GM18873 (cell line): ENCODE data around the gene HSD3B7.
"Not testable (repeated sequence)": the region's sequence is repeated elsewhere in the genome, so short reads cannot be mapped to it uniquely, and the experiment has no call there.

Experiments used
- ATAC-seq: cut with Tn5 transposase; IDR thresholded peaks from one replicate; pipeline ENCODE4 v1.9.1; 2021; ENCODE audit warnings: mild to moderate bottlenecking, moderate library complexity, moderate number of reproducible peaks; ENCODE audit not compliant: unreplicated experiment, low FRiP score

The HSD3B7 gene

DNA sequence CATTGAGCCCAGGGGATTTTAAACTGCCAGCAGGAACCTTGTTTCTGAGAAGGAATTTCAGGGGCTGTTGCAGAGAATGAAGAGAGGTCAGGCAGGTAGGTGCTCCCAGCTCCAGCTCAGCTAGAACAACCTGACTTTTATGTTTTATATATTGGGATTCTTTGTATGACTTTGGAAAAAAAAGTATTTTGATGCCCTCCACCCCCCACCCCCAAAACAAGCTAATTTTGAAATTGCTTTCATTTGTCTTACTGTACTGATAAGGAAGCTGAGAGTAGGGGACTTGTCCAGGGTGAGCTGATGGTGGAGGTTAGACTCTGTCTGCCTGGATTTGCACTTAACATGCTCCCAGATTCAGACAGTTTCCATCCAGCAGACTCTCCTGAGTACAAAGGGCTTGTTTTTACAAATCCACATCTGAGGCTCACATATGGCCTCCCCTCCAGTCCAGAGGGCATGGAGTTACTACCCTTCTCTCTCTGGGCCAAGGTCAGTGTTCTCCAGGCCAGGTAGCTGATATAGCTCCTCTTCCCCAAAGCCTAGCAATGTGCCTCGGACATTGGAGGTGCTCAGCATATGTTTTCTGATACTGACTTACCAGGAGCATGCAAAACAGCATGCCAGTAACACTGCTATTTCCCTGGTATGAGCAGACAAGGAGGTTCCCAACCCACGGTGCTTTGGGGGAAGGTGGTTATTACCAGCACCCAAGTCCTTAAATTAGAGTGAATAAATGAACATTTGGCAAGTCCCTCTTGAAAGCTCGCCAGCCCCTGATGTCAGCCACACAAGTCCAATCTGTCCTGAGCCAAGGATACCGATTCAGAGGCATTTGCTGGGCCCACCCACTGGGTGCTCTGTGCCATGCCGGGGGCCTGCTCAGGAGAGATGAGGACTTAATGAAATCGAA, 14.1 kb downstream of the HSD3B7 start:
- no peak for ATAC-seq

DNA sequence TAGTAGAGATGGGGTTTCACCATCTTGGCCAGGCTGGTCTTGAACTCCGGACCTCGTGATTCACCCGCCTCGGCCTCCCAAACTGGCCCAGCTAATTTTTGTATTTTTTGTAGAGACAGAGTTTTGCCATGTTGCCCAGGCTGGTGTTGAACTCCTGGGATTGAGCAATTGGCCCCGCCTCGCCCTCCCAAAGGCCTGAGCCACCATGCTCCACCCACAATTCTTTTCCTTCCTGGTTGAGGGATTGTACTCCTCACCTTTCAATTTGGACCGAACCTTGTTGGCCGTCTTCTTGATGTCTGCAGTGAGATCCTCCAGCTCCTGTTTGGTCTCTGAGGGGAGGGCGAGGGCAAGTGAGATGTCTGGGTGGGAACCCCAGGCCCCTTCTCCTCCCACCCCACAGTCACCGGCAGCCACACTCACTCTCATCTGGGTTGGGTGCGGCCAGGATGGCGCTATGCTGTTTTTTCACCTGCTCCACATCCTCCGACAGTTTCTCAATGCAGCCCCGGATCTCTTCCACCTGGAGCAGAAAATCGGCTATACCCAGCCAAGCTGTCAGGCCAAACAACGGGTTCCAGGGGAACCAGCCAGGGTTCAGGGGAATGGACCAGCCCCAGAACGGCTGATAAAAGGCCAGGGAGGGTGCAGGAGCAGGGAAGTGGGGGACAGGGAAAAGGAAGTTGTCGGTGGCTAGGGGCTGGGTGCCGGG, 15.8 kb downstream of the HSD3B7 start:
- ATAC-seq: no peak

DNA sequence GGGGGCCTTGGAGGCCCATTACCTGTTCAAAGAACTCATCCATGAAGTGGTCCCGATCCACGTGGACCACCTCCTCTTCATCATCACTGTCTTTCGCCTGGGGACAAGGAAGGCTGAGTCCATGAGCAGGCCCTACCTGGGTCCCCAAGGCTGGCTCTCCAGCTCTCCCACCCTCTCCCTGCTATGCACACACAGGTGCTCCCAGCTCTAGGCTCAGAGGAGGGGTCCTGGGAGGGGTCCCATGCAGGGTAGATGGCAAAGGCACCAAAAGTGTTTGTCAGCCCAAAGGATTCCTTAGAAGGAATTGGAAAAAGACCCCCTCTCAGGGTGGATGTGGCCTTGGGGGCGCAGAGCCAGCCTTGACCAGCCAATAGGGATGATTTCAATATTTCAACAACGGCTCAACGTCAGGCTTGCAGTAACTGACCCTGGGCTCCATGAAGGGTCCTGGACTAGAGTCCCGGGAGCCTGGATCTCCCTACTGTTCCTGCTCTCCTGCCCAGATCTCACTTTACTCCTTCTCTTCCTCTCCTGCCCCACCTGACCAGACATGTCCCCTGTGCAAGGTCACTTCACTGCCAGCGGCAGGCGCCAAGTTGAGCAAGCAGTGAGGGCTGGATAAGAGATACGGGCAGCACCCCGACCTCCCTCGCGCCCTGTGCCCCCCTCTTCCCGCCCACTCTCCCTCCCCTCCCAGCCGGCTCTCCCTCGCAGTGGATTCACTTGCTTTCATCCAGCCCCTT, 16.7 kb downstream of the HSD3B7 start:
- ATAC-seq: no peak

GRCh38 chr16:31002250-31002700, 17.3 kb downstream of the HSD3B7 start:
- no peak for ATAC-seq

DNA sequence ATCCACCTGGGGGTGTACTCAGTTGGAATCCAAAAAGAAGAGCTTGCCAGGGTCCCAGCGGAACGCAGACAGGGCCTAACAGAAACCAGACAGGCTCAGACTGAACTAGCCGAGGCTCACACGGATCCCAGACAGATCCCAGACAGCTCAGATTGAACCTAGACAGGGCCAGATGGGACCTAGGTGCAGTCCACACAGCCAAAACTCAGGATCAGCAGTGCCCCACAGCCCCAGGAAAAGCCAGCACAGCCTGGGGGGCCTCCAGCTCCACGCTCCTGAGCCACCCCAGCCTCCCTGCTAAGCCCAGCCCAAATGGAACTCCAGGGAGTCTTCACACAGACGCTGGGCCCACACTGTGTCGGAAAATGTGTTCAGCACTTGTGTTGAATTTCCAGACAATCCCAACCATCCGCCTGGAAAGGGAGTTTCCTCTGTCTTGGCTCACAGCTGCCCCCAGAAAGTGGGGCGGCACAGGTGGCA, 17.9 kb downstream of the HSD3B7 start:
- ATAC-seq: no peak

DNA sequence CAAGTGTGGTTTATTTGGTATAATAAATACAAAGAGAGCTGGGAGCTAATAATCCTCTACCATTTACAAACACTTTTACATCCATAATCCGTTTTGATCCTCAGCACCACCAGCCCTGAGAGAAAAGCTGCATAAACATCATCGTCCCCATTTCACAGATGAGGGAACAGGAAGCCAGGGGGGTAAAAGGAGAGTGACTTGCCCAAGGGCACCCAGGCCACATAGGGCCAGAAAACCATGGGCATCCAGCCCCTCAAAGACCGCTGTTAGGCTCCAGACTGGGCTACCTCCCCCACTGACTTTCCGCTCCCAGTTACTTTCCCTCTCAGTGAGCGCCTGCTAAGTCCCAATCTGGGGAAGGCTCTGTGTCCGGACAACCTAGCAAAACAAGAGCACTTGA, 18.7 kb downstream of the HSD3B7 start:
- no peak for ATAC-seq

GRCh38 chr16:31004658-31005057, 19.7 kb downstream of the HSD3B7 start:
- ATAC-seq: no peak

DNA sequence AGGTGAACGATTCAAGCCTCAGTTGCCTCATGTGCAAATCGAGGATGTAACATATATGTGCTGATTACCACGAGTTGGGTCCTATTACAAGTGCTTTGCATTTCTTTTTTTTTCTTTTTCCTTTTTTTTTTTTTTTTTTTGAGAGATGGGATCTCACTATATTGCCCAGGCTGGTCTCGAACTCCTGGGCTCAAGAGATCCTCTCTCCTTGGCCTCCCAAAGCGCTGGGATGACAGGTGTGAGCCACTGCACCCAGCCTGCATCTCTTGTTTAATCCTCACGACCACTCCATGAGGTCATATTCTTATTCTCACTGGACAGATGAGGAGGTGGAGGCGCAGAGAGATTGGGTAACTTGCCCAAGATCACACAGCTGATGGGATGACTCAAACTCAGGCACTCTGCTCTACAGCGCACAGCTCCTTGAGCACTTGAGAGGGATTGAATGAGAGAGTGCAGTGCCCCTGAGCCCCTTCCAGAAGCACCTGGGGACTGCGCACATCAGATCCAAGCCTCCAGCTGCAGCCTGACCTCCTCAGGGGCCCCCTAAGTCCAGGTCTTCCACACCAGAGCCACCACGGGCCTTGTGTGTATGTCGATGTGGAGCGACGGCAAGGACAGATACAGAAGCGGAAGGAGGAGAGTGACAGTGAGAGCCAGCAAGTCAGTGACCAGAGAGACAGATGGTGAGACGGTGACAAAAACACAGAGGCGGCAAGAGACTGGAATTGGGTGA, 20.5 kb downstream of the HSD3B7 start:
- ATAC-seq: no peak

DNA sequence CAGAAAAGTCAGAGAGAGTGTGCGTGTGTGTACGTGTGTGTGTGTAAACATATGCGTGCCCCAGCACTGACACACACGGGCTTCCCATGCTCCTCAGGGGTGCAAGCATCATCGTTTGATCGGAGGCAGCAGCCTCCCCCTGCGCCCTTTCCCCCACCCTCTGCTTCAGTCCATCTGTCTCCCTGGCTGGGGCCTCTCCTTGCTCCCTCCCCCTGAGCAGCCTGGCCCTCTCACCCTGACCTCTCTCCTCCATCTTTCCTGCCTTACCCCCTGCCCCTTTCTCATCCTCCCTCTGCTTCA, 21.0 kb downstream of the HSD3B7 start:
- no peak for ATAC-seq

GRCh38 chr16:31006589-31006988, 21.6 kb downstream of the HSD3B7 start:
- no peak for ATAC-seq

- ATAC-seq: no peak
Measured at GRCh38 chr16:31007684-31008083, 22.7 kb downstream of the HSD3B7 start.

DNA sequence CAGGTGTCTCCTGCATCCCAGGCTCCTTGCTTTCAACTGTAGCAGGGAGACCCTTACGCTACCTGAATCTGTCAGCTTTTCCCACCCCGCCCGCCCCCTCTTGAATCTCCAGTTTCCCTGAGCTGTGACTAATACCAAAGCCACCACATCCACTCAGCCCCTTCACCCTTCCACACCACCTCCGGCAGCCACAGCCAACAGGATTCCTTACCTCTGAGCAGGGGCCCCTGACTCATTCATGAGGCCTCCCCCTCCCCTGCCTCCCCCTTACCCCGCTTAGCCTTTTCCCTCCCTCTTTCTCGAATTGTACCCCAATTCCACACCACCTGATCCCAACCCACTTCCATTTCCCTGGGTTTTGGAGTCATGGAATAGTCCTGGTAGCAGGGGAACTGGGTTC, 23.1 kb downstream of the HSD3B7 start:
- no peak for ATAC-seq

DNA sequence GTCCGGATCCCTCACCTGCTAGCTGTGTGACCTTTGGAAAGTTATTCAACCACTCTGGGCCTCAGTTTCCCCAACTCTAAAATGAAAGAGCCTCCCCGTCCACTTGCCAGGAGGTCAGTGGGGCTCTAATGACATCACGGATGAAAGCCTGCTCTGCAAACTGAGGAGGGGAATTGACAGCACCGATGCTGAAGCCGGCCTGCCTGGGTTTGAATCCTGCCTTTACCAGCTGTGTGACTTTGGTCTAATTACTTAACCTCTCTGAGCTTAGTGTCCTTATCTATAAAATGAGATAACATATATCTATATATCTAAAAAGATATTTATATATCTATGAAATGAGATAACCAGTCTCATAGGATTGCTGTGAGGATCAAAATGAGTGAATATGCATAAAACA, 23.5 kb downstream of the HSD3B7 start:
- ATAC-seq: no peak

DNA sequence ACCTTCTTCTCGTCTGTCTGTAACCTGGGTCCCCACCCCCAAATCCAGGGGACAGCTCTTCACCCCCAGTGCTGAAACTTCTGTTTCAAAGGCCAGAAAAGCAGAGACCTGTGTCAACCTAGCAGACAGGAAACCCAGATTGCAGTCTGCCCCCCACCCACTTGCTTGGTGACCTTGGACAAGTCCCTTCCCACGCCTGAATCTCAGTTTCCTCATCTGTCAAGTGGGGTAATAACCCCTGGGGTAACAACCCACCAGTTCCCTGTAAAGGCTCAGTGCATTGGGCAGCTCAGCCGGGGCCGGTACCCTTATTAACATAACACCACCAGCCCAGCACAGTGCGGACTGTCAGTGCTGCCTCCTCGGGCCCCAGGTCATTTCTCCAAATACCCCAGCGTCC, 24.1 kb downstream of the HSD3B7 start:
- no peak for ATAC-seq

DNA sequence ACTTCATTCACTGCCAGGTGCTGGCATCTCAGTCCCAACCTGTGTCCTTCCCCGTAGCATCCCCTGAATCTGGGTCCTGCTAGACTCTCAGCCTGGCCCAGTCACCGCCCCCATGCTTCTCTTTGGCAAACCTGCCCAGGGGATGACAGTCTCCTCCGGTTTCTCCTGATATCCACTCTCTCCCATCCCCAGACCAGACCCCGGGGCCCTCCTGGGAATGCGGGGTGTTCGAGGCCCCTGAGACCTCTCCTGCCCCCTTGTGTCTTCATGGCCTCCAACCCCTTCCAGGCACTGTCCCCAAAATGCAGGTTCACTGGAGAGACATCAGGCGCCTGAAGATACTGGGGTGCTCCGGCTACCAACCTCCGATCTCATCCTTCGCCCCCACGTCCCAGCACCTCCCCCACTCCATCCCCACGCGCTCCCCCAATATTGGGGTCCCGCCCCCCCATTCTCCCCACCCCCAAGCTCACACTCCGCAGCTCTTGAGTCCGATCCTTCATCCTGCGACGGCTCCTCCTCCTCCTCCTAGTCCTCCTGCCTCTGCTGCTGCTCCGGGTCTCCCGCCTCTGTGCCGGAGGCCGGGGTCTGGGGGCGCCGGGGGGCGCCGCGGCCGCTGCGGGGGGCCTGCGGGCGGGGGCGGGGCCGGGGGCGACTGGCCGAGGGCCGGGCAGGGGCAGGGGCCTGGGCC, 25.0 kb downstream of the HSD3B7 start:
- no peak for ATAC-seq

GRCh38 chr16:31010585-31011325, 25.7 kb downstream of the HSD3B7 start, which contains the start of gene STX1B:
Gene STX1B, minus strand, starts transcription at chr16:31010638. Its CDS starts 242 bp downstream, at chr16:31010396.
- no peak for ATAC-seq

- ATAC-seq: not testable (repeated sequence)
Measured at GRCh38 chr16:31011815-31012214, 26.8 kb downstream of the HSD3B7 start.

GRCh38 chr16:31013292-31013691, 28.3 kb downstream of the HSD3B7 start:
- not testable (repeated sequence) for ATAC-seq

DNA sequence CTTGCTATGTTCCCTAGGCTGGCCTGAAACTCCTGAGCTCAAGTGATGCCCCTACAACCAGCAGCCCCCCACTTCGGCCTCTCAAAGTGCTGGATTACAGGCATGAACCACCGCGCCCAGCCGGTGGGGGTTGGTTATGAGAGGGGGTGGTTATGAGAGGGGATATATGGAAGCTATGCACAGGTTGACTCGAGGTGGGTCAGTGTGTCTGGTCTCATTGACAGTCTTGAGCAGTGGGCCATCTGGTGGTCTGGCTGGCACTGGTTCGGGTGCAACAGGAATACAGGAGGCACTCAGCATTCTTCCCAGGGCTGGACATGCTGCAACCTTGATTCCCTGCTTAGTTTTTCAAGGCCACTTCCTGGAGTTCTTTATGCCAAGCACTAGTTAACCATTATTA, 31.0 kb downstream of the HSD3B7 start:
- ATAC-seq: no peak
